Measurements from ENCODE around the gene LY9.

The LY9 gene

DNA sequence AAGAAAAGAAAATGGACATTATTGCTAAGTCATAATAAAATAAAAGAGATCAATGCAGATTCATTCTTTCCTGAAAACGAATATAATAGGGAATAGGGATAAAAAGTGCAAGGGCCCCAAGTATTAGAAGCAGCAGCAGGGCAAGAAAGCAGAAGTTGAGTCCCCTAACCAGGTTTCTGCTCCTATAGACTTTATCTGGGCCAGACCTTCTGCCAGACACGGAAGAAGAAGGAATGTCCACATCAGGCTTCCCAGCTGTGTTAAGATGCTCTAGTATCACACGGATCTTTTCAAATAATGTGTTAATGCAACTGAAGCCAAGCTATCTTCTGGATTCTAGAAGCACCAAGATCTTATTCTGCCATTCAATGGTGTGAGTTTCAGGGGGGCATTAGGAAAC lies 39.8 kb downstream of the LY9 start:
- DNase-seq (ENCODE audit: low read depth, low spot score): no peak

DNA sequence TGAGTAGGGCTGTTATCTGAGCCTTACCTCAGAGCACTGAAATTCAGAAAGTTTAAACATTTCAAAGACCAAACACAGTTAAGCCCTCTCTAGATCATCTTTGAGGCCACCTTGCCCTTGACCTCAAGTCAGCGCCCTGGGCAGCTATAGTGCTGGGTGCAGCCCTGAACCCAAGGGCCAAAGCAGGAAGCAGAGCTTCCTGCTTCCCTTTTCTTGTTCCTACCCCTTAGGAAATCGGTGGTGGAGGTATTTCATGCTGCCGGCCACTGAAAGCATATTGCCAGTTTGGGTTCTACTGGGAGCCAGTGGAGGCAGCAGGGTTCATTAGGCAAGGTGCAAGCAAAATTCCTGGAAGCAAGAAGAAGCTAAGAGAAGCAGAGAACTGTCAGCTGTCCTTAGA lies 40.6 kb downstream of the LY9 start:
- DNase-seq (ENCODE audit: low read depth, low spot score): no peak

DNA sequence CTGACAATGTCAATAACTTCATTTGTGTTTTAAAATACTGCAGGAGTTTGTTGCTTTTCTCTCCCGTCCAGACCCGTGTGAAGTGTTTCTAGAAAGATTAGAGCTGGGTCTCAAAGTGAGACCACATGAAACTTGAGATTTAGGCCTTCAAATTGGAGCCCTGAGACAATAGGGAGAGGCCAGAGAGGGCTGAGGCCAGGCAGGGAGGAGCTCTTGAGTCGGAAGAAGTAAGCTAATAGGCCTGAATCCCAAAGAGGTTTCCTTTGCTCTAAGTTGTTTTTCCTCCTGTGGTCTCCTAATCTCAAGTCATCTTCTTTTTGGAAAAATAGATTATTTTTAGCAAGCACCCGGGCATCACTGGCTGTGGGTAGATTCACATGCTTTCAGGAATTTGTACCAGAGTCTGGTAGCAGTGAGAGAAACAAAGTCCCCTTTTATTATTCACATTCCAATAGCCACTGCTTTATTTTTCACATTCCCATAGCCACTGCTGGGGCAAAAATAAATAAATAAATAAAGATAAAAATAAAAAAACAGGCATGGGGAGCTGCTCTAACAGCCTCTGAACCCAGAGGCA lies 41.1 kb downstream of the LY9 start:
- no peak for DNase-seq (ENCODE audit: low read depth, low spot score)

DNA sequence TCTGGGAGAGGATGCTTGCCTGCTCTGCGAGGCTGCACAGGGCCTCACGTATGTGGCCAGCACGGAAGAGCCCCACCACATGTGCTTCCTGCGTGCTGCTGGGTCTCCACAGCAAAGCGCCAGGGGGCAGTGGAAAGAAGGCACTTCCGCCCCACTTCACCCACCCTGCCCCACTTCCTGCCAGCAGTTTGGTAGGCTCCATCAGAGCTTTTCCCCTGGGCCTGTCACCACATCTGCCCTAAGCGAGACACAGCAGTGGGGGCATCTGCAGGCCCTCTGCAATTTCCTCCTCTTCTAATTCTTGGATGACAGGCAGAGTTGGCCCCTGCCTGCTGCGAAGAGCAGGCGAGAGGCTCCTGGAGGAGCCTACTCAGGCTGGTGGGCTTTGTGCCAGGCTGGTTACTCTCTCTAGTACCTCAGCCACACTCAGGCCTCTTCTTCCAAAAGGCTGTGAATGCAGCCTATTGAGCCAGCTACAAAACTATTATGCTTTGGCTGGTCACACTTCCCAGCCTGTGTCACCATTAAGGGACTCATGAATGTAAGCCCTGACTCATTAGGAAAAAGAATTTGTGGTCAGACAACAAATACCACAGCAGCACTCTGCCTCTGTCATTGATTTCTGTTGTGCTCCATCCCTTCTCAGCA lies 41.7 kb downstream of the LY9 start:
- no peak for DNase-seq (ENCODE audit: low read depth, low spot score)

DNA sequence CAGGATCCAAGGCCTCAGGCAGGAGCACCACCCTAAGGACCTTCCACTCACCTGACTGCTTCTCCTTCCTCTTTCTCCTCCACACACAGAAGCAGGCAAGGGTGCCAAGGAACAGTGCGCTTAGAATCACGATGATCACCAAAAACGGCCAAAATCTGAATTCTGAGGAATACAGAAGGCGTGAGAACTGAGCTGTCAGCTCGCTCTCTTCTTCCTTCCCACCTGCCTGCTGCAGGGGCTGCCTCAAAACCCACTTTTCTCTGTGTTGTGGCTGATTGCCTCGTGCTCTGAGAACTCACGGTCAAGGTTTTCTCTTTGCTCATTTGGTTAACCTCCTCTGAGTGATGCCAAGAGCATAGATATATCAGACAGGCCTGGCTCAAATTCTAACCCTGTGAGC lies 42.9 kb downstream of the LY9 start:
- no peak for DNase-seq (ENCODE audit: low read depth, low spot score)

DNA sequence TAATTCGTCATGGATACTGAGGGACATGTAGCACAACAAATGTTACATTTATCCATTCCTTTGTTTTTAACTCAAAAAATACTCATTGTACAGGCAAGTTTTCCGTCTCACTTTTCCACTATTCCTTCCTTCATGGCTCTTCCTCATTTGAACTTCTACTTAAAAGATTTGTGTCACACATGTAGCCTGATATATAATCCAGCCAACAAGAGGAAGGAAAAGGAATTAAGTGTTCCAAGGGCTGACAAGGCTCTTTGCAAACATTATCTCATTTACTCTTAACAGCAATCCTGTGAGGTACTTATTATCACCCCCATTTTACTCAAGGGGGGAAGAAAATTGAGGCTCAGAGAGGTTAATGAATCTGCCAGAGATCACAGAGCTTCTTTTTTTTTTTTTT lies 43.8 kb downstream of the LY9 start:
- no peak for DNase-seq (ENCODE audit: low read depth, low spot score)

DNA sequence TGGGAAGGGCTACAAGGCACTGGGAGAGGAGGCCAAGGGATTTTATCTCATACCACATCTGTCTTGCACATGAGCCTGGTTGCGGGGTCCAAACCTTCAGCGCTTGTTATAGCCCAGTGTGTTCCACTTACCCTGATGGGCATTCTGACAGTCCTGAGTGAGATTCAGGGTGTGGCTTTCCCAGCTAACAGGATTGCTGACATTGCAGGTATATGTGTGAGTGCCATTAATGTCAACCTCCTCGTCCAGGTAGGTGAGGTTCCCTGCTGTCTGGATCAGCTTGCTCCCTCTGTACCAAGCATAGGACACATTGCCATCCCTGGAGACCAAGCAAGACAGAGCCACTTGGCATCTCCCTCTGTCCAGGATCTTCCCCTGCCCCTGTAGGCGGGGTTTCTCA lies 45.1 kb downstream of the LY9 start:
- no peak for DNase-seq (ENCODE audit: low read depth, low spot score)

DNA sequence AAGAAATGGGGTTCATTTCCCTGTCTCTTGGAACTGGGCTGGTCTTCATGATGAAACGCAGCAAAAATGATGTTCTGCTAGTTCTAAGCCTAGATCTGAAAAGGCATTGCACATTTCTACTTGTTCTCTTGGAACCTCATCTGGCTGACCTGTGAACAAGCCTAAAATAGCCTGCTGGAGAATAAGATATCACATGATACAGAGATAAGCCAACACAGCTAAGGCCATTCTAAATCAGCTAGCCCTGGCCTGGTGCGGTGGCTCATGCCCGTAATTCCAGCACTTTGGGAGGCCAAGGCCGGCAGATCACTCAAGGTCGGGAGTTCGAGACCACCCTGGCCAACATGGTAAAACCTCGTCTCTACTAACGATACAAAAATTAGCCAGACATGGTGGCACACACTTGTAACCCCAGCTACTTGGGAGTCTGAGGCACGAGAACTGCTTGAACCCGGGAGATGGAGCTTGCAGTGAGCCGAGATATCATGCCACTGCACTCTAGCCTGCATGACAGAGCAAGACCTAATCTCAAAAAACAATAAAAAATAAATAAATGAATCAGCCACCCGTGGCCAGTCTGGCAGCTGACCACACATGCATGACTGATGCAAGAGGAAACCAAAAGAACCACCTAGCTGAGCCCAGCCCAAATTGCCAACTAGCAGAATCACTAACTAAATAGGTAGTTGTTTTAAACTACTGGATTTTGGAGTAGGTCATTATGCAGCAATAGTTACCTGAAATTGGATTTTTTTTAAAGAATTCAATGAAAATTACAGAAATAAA lies 48.7 kb downstream of the LY9 start:
- no peak for DNase-seq (ENCODE audit: low read depth, low spot score)

DNA sequence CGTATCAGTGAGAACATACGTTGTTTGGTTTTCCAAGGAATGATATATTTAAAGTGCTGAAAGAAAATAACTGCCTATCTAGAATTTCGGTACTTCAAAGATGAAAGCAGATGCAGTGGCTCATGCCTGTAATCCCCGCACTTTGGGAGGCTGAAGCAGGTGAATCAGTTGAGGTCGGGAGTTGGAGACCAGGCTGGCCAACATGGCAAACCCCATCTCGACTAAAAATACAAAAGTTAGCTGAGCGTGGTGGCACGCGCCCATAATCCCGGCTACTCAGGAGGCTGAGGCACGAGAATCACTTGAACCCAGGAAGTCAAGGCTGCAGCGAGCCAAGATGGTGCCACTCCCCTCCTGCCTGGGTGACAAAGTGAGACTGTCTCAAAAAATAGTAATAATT lies 50.3 kb downstream of the LY9 start:
- DNase-seq (ENCODE audit: low read depth, low spot score): no peak

DNA sequence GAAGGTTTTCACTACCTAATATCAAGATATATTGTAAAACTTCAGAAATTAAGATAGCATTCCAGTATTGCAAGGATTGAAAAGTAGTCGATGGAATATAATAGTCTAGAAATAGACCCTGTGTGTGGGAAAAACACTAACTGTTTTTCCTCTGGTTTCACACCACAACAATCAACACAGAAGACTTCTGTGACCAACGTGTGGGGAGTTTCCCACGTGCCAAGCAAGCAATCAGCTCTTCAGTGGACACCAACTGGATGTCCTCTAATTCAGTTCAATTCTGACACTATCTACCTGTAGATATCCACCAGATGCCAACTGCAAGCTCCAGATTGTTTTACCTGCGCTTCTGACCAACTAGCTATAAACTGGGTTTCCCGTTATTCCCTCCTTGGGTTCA lies 54.6 kb downstream of the LY9 start:
- DNase-seq (ENCODE audit: low read depth, low spot score): no peak

DNA sequence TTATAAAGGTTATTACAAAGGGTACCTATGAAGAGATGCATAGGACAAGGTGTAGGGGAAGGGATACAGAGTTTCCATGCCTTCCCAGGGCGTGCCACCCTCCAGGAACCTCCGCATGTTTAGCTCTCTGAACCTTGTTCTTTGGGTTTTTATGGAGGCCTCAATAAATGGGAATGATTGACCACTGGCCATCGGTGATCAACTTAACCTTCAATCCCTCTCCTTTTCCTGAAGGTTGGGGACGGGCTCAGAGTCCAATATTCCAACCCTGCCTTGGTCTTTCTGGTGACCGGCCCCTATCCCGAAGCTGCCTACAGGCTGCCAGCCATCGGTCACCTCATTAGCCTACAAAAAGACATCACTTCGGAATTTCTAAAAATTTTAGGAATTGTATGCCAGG lies 55.0 kb downstream of the LY9 start:
- no peak for DNase-seq (ENCODE audit: low read depth, low spot score)

DNA sequence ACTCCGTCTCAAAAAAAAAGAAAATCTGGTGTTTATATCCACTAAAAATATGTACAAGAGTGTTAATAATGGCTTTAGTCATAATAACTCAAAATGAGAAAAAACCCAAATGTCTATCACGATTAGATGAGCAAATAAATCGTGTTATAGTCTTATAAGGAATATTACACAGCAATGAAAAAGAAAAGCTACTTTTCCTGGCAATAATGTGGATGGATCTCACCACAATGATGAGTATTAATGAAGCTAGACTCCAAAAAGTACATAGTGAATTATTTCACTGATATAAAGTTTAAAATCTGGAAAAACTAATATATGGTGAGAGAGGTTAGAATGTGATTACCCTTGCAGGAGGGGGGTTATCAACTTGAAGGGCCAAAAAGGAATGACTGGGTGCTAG lies 57.0 kb downstream of the LY9 start:
- DNase-seq (ENCODE audit: low read depth, low spot score): no peak

DNA sequence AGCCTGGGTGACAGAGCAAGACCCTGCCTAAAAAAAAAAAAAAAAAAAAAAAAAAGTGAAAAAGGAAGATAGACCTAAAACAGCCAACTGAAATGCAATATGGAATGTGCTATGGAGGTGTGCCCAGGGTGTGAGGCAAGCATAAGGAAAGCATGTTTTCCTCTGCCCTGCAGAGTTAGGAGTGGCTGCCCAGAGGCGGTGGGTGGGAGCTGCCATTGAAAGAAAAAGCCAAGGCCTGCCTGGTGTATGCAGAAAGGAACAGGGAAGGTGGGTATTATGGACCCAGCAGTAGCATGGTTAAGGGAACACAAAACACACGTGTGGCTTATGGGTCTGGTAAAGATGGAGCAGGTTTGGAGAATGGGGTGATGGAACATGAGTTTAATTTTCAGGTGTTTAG lies 57.8 kb downstream of the LY9 start:
- no peak for DNase-seq (ENCODE audit: low read depth, low spot score)

DNA sequence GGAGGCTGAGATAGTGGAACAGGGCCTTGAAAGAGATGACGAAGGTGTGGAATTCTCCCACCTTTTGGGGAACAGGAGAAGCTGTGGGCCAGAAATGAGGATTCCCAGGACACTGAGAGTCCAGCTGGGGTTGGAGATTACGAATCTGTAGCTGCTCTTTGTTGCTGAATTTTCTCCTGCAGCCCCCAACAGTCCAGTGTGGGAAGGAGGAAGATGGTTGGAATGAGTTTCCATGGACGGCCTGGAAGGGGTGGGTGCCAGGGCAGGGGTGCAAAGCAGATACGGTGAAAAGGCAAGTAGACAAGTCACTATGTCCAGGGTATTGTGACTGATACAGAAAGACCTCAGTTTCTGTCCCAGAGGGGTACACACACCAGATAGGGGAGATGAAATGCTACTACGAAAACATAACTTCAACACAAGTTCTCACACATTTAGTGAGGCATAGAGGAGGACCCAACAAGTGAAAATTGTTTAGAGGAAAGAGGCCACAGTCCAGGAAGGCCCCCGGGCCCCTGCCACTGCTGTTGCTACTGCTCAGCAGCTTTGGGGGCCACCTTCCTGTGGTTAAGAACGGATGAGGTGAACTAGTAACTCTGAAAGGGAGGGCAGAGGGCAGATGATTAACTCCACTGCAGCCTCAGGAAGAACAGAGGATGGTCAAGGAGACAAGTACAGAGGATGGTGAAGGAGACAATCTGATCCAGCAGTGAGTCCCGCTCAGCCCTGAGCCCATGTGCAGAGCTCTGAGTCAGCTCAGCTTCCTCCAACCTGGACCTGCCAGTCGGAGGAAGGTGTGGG lies 59.4 kb downstream of the LY9 start:
- DNase-seq (ENCODE audit: low read depth, low spot score): no peak

DNA sequence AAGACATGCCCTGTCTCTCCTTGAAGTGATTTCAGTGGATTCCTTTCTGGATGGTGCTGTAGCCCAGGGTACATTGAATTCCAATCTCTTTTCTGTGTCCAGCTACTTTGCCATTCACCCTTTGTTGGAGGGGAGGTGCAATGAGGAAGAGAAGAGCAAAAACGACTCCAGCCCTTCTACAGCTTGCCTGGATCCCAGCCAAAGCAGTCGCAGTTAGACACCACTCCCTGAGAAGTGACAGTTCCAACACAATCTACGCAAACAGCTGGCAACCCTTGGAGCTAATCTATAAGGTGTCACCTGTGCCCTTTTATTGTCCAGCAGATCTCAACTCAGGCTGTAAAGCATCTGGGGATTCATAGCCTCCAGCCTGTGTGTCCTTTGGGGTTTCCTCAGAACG lies 62.1 kb downstream of the LY9 start:
- no peak for DNase-seq (ENCODE audit: low read depth, low spot score)

DNA sequence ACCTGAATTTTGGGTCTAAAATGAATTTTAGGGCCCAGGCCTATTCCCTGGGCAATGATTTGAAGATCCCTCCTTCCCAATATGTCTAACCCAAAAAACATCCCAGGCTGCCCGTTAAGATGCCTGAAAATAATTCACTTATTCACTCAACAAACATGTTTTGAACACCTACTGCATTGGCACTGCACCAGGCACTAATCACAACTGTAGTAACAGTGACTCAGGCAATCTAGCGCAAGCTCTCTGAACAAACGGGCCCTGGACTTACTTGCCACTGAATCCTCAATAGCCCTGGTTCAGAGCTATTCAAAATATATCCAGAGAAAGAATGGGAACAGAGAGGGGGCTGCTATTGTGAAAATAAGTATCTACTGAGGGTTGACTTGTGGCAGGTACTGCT lies 62.5 kb downstream of the LY9 start:
- no peak for DNase-seq (ENCODE audit: low read depth, low spot score)

DNA sequence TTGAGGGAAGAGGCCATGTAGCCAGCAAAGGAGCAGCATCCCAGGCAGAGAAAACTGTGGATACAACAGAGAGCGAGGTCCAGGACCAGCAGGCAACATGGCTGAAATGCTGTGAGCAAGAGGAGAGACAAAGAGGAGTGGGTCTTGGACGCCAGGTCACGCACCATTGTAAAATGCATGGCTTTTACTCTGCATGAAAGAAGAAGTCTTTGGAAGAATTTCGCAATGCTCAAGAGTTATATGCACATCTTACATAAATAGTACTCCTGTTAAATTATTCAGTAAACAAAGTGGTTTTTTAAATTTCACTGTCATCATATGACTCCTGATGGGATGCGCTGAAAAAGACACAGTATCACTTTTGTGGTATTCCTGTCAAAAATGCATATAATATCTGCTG lies 63.2 kb downstream of the LY9 start:
- DNase-seq (ENCODE audit: low read depth, low spot score): no peak

DNA sequence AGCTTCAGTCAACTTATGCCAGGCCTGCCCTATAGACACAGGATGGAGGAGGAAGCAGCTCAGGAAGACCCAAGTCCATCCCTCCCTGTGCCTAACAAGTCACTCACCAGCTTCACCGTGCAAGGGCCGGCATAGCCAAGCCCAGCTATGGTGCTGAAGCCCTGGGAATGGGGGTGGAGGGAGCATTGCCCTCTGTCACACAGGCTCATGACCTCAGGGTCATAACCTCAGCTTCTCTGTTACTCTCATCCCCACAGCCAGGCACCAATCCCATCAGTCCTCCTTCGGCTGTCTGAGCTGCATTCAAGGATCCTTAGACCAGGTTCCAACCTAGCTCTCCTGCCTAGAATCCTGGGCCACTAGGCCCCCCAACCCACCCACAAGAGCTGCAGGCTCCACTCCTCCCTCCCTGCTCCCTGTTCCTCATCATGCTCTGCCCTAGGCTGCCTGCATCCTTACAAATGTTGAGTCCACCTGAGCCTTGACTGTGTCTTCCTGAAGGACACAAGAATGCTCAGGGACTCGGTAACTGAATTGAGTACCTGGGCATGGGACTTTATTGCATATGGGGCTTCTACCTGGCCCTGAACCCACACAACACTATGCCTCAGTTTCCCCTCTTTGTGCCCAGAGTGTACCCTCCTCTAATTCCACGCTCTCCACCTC lies 65.0 kb downstream of the LY9 start:
- DNase-seq (ENCODE audit: low read depth, low spot score): no peak

DNA sequence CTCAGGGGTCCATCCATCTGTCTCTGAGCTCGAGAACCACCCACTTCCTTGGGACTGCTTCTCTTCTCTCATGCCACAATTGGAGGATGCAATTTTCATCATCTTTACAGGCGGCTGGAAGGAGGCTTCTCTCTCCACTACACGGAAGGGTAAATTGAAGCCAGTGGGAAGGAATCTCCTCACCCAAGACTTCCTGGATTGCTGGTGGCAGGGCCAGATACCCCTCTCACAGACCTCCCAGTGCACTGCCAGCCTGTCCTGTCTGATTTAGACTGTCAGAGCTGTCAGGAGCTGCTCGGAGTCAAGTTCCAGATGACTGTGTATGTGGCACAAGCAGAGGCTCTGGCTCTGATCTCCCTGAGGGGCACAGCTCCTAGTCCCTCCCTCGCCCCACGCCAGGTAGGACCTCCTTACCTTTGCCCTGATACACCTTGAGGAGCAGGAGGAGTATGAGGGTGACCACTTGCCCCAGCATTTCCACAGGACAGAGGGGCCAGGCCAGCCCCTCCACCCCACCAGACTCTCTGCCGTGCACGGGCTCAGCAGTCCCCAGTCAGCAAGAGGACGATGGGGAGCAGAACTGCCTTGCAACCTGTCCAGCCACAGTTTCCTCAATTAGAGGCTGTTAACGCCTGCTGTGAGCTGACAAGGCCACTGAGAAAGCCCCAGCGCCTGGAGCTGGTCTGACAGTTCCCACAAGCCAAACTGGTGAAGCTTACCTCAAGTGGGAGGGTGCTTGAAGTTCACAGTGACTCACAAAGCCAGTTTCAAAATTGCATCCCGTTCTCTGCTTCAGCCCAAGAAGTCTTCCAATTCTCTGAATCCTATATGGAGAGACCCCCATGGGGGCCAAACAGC lies 66.5 kb downstream of the LY9 start, which contains the start of gene CD244:
Gene CD244 (minus strand): TSS at position 685 of the 858 bp plus-strand sequence. CDS start 210 bp downstream, at position 475.
- DNase-seq (ENCODE audit: low read depth, low spot score): no peak

DNA sequence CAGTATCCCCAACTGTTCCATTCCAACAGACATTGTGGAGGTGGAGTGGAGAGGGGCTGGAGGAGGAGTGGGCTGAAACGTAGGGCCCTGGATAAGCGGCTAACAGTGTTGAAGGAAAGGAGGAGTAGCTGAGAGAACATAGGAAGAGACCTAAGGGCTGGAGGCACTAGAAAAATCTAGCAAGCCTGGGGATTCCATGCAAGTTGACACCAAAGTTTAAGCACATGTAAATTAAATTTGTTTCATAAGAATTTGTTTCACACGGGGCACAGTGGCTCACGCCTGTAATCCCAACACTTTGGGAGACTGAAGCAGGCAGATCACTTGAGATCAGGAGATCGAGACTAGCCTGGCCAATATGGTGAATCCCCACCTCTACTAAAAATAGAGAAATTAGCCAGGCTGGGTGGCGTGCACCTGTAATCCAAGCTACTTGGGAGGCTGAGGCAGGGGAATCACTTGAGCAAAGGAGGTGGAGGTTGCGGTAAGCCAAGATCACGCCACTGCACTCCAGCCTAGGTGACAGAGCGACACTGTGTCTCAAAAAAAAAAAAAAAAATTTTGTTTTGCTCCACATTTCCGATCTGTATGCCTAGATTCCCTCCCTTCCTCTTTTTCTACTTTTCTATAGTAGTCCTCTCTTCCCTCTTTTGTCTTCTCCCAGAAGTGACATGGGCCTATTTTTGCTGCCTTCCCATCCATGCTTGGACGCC lies 67.2 kb downstream of the LY9 start:
- no peak for DNase-seq (ENCODE audit: low read depth, low spot score)

All from brain pericyte (primary cell).